HEK293T (cell line): Measurements from ENCODE around the gene HACD4.

Experiments used
- ARNT ChIP-seq: fragments of 450-650 bp; IDR thresholded peaks from 2 replicates; pipeline ENCODE4 v1.6.1; 2017; ENCODE audit warnings: mild to moderate bottlenecking
- BHLHE40 ChIP-seq: fragments of 450-650 bp; IDR thresholded peaks from 2 replicates; pipeline ENCODE4 v1.6.1; 2016; ENCODE audit warnings: mild to moderate bottlenecking, moderate library complexity, borderline replicate concordance
- ELF4 ChIP-seq: fragments of 450-650 bp; IDR thresholded peaks from 2 replicates; pipeline ENCODE4 v1.6.1; 2017; ENCODE audit warnings: antibody characterized with exemption
- FOXA1 ChIP-seq: fragments of 450-650 bp; IDR thresholded peaks from 2 replicates; pipeline ENCODE4 v1.6.1; 2016; ENCODE audit warnings: mild to moderate bottlenecking
- FOXK2 ChIP-seq: fragments of 450-650 bp; IDR thresholded peaks from 2 replicates; pipeline ENCODE4 v1.6.1; 2016; ENCODE audit warnings: mild to moderate bottlenecking
- HDGF ChIP-seq: fragments of 450-650 bp; IDR thresholded peaks from 2 replicates; pipeline ENCODE4 v1.6.1; 2017; ENCODE audit warnings: antibody characterized with exemption, borderline replicate concordance
- LEF1 ChIP-seq: fragments of 450-650 bp; IDR thresholded peaks from 2 replicates; pipeline ENCODE4 v1.6.1; 2017; ENCODE audit warnings: mild to moderate bottlenecking, borderline replicate concordance
- PKNOX1 ChIP-seq: fragments of 450-650 bp; IDR thresholded peaks from 2 replicates; pipeline ENCODE4 v1.6.1; 2016
- SP1 ChIP-seq: fragments of 450-650 bp; IDR thresholded peaks from 2 replicates; pipeline ENCODE4 v1.6.1; 2017
- SUZ12 ChIP-seq: fragments of 450-650 bp; IDR thresholded peaks from 2 replicates; pipeline ENCODE4 v1.6.1; 2016; ENCODE audit warnings: mild to moderate bottlenecking
- TARDBP ChIP-seq: fragments of 450-650 bp; IDR thresholded peaks from 2 replicates; pipeline ENCODE4 v1.6.1; 2016
- ZNF384 ChIP-seq: fragments of 450-650 bp; IDR thresholded peaks from 2 replicates; pipeline ENCODE4 v1.6.1; 2016

DNA sequence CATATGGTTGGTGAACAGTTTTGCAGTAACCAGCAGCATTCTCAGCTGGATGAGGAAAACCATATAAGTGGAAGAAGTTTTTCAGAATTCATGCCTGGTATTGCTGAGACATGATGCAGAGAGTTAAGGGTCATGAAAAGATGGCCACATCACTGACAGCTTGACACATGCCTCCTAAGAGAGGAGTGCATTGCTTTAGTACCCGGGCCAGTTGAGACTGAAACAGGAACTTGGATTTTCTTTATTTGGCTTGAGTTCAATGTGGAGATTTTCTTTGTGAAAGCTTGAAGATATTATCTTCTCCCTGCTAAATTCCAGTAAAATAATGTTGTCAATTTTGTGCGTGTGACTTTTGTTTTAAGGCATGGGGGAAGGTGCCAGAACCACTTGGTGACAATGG is 35.8 kb downstream of the HACD4 start:
- TF ChIP-seq ARNT (no peak), FOXK2 (no peak), LEF1 (no peak), FOXA1 (no peak), TARDBP (no peak), HDGF (no peak), PKNOX1 (no peak), BHLHE40 (no peak), SP1 (no peak), ELF4 (no peak), SUZ12 (no peak), ZNF384 (no peak)
